Neutrophil (primary cell): Measurements from ENCODE around the gene PILRA.
"Not testable (repeated sequence)": the region's sequence is repeated elsewhere in the genome, so short reads cannot be mapped to it uniquely, and the experiment has no call there.

Experiments used
- H3K27ac ChIP-seq: fragments of 200-600 bp; sonication (generic); 2 replicates; pipeline ENCODE4 v1.5.1; 2016; ENCODE audit warnings: mild to moderate bottlenecking, moderate library complexity
- H3K27me3 ChIP-seq: fragments of 200-600 bp; sonication (generic); 2 replicates; pipeline ENCODE4 v1.6.0; 2016; ENCODE audit warnings: mild to moderate bottlenecking
- H3K36me3 ChIP-seq: fragments of 200-600 bp; sonication (generic); 2 replicates; pipeline ENCODE4 v1.5.1; 2017
- H3K4me1 ChIP-seq, 2 experiments: fragments of 200-600 bp in 1 of 2; sonication (generic) in 1 of 2; 1 replicate in 1 of 2; 2 replicates in 1 of 2; pipeline versions ENCODE4 v1.5.1 to v1.6.1; 2013 to 2016; ENCODE audit warnings: low read depth in 1 of 2, low read length in 1 of 2, mild to moderate bottlenecking in 1 of 2, moderate library complexity in 1 of 2; ENCODE audit not compliant: control insufficient read depth in 1 of 2, insufficient read depth in 1 of 2
- H3K4me3 ChIP-seq, 2 experiments: fragments of 200-600 bp in 1 of 2; sonication (generic) in 1 of 2; 1 replicate in 1 of 2; 2 replicates in 1 of 2; pipeline ENCODE4 v1.5.1; 2013 to 2016; ENCODE audit warnings: low read depth in 1 of 2, low read length in 1 of 2, mild to moderate bottlenecking in 1 of 2, moderate library complexity in 1 of 2
- H3K9me3 ChIP-seq: fragments of 200-600 bp; sonication (generic); 2 replicates; pipeline ENCODE4 v1.5.1; 2016
- CTCF ChIP-seq: fragments of 200-600 bp; sonication (generic); IDR thresholded peaks from 2 replicates; pipeline ENCODE4 v1.5.1; 2016; ENCODE audit warnings: antibody characterized with exemption

Gene PILRA

GRCh38 chr7:100344560-100345287, 28.6 kb upstream of the PILRA start:
- H3K4me1 ChIP-seq, H3K9me3 ChIP-seq, H3K27me3 ChIP-seq, H3K4me3 ChIP-seq: not testable (repeated sequence)
- peaks cover 29% of the 10 kb centered on the region for H3K36me3 ChIP-seq
- H3K27ac ChIP-seq = peak overlapping the region; percentile 86
- TF ChIP-seq CTCF = peak; percentile 57

DNA sequence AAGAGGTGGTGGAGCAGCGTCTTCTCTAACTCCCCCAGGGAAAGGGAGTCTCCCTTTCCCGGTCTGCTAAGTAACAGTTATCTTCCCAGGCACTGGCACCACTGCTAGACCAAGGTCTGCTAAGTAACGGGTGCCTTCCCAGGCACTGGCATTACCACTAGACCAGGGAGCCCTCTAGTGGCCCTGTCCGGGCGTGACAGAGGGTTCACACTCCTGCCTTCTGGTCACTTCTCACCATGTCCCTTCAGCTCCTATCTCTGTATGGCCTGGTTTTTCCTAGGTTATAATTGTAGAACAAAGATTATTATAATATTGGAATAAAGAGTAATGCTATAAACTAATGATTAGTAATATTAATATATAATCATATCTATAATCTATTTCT, 28.0 kb upstream of the PILRA start:
- not testable (repeated sequence) for H3K4me1 ChIP-seq, H3K27me3 ChIP-seq, H3K9me3 ChIP-seq, H3K4me3 ChIP-seq
- Histone ChIP-seq H3K27ac (peak overlapping the region; percentile 86), H3K36me3 (peaks cover 33% of the 10 kb centered on the region)
- TF ChIP-seq CTCF = peak; percentile 79

DNA sequence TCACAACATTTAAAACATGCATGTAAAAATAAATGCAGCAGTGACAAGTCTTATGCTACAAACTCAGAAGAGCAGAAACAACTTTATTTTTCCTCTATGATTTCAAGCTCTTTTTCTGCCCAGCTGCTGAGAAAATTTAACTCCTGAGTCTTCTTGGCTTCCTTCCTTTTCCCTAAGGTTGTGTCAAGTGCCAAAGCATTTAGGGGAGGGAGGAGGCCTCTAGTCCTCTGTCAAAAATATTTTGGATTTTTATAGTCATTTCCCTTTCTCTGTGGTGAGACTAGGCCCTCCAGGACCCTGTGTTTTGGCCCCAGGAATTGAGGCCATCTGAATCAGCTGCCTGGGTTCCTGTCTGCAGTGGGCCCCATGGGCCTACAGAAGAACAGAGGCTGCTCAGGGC, 26.4 kb upstream of the PILRA start:
- H3K27me3 ChIP-seq = no peaks in the 10 kb centered on the region
- H3K9me3 ChIP-seq = no peaks in the 10 kb centered on the region
- H3K4me1 ChIP-seq = peaks cover 12% of the 10 kb centered on the region in 2 experiments
- peak overlapping the region; percentile 27 for H3K27ac ChIP-seq
- no peak overlapping the region for H3K4me3 ChIP-seq
- peaks cover 37% of the 10 kb centered on the region for H3K36me3 ChIP-seq
- no peak for TF ChIP-seq CTCF

GRCh38 chr7:100348805-100349204, 24.5 kb upstream of the PILRA start:
- Histone ChIP-seq H3K27me3 (no peaks in the 10 kb centered on the region), H3K36me3 (peaks cover 47% of the 10 kb centered on the region), H3K4me1 (peaks cover 25 to 26% of the 10 kb centered on the region in 2 experiments), H3K27ac (no peak overlapping the region), H3K9me3 (no peaks in the 10 kb centered on the region), H3K4me3 (no peak overlapping the region)
- no peak for TF ChIP-seq CTCF

GRCh38 chr7:100349757-100350156, 23.5 kb upstream of the PILRA start:
- Histone ChIP-seq H3K27me3 (no peaks in the 10 kb centered on the region), H3K9me3 (no peaks in the 10 kb centered on the region), H3K36me3 (peaks cover 47% of the 10 kb centered on the region), H3K4me1 (peaks cover 24% of the 10 kb centered on the region in 2 experiments), H3K27ac (no peak overlapping the region), H3K4me3 (no peak overlapping the region)
- TF ChIP-seq CTCF = no peak
